HG03565 (cell line): ENCODE data around the gene TCEA2.
"Not testable (repeated sequence)": the region's sequence is repeated elsewhere in the genome, so short reads cannot be mapped to it uniquely, and the experiment has no call there.

Source experiments
- ATAC-seq: cut with Tn5 transposase; IDR thresholded peaks from one replicate; pipeline ENCODE4 v1.9.1; 2021; ENCODE audit warnings: mild to moderate bottlenecking, moderate library complexity; ENCODE audit not compliant: unreplicated experiment

TCEA2 gene

DNA sequence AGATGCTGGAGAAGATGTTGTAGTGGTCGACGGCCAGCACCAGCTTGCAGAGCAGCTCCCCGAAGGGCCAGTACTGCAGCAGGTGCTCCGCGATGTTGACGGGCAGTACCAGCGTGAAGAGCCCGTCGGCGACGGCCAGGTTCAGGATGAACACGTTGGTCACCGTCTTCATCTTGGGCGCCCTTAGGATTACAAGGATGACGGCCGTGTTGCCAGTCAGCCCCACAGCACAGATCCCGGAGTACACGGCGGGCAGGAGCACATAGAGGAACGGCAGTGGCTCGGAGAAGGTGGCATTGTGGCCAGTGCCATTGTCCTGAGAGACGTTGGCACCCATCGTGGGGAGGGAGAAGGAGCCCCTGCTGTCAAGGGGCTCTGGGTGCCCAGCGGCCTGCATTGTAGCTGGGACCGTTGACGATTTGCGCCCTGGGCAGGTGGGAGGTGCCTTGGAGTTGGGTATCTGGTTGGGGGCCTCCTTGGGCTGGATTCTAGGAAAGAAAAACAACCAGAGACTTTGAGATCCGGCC, 43.5 kb downstream of the TCEA2 start:
- no peak for ATAC-seq

DNA sequence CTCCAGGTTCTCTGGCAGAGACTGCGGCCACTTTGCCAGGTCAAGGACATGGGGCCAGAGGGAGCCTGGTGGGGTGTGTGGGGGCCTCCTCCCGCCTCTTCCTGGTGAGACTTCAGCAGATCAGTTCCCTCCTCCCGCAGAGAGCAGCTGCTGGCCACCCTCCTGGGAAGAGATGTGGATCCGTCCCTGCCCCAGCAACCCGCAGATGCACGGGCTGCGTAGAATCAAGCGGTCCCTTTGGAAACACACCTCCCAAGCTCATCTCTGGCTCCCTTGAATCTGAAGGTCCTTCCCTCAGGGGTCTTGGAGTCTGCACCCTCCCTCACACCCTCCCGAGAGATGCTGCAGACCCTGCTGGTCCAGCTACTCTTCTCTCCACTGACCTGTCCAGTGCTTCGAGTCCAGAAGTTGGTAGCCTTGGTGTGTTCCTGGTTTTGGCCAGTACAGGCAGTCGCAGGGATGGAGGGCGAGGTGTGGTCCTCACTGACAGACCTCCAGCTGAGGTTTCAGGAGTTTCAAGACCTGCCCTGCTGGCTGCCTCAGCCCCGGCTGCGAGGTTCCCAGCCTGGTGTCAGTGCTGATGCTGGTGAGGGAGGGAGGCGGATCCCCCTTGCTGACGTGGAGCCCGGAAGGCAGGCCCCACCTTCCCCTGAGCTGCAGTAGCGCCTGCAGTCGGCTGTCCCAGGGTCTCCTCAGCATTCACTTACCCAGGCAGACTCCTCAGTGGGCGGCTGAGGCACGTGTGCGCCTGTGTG, 44.2 kb downstream of the TCEA2 start, which contains the start of gene NPBWR2:
Gene NPBWR2 (minus strand): TSS at position 585 of the 755 bp plus-strand sequence. CDS start 734 bp downstream, outside the sequence.
- ATAC-seq = no peak

DNA sequence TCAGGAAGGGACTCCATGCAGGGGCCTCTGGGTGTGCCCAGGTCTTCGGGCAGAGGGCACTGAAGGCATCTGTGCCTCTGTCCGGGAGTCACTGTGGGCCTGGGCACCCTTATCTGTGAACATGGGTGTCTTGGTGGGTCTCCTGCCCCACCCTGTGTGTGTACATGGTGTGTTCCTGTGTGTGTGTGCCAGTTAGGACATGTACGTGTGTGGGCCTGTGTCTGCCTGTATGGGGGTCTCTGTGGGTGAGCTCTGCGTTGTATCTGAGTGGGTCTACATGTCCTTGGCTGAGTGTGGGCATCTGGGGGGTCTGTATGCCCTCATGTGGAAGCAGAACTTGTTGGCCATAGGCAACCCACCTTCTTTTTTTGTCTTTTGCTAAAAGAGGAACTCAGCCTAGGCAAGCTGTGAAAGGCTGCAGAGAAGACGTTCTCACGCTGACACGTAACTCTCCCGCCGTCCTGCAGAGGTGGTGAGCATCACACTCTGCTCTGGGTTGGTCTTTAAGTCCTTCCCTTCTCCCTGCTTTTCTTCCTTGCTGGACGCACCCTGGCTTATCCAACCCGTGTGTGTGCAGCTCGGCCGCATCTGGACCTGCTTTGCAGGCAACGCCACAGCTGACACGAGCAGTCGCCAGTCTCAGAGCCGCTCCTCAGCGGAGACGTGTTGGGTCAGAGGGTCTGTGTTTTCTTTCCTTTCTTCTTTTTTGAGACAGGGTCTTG, 44.9 kb downstream of the TCEA2 start:
- no peak for ATAC-seq

DNA sequence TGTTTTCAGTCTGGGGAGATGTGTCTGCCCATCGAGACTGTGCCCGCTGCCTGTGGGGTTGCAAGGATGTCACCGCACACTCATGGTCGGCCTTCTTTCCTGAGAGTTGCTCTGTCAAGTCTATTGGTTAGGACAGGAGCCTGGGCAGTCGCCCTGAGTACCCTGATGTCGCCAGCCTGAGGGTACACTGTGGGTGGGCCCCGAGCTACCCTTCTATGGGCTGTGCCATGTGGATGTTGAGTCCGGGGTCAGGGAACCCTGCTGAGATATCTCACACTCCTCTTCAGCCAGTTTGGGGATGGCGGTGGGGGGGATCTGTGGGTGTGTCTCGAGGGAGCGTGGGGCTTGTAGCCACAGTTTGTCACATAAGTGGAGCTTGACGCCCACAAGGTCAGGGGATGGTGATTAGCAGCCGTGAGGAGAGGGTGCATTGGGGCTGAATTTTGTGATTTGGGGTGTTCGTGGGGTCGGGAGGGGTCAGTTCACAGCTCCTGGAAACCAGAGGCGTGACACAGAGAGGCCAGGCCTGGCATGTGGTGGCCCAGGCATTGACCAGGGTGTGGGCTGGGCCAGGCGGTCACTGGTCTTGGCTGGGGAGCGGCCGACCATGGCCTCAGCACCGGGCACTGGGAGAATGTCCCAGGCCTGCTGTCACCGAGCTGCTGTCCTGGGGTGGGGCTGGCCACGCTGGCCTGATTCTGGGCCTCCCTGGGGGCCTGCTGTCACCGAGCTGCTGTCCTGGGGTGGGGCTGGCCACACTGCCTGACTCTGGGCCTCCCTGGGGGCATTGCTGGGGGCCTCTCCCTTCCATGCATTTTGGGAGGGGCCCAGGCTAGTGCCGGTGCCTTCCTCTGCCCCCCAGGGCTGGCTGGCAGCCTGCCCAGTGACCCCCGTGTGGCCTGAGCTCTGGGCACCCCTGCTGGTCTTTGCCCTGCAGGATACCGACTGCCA, 46.0 kb downstream of the TCEA2 start:
- no peak for ATAC-seq

DNA sequence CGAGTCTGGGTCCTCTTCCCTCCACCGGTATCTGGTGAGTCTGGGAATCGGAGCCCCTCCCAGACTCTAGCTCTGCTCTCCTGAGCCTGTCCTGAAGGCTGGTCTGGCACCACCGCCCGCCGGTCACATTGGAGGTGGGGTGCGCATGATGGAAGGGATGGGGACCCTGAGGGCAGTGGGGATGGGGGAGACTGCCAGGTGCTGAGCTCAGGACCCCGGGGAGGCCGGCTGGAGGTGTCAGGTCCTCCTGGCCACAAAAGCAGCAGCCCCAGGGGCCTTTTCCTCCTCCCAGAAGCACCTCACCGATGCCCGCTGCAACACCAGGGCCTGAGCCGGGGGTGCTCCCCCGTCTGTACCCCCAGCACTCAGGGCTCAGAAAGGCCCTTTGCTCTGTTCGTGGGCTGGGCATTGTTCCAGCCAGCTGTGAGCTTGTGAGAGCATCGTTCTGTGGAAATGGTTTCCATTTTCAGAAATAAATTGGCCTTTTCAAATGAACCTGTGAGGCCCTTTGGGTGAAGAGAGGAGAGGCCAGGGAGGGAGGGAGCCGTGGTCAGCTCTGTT, 46.9 kb downstream of the TCEA2 start:
- no peak for ATAC-seq

DNA sequence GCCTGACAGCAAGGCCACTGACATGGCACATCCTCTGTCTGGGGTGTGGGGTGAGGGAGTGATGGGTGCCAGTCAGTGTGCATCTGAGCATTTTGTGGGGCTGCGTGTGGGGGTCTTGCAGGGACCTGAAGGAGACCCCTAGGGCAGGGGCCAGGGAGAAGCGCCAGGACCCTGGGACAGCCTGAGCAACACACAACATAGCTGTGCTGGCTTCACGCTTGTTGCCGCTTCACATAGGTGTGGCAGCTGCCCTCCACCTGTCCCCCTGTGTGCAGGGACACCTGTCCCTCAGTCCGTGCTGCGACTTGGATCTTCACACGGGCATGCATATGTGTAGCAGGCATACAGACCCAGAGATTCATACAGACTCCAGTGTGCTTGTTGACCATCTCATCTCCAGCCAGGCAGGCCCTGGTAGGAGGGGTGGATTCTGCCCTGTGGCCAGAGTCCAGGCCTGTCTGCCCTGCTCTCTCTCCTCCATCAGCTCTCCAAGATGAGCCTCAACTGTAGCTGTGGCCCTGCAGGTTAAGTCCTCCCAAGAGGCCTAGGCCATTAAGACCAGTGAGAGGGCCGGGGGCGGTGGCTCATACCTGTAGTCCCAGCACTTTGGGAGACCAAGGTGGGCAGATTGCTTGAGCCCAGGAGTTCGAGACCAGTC, 47.5 kb downstream of the TCEA2 start:
- no peak for ATAC-seq

DNA sequence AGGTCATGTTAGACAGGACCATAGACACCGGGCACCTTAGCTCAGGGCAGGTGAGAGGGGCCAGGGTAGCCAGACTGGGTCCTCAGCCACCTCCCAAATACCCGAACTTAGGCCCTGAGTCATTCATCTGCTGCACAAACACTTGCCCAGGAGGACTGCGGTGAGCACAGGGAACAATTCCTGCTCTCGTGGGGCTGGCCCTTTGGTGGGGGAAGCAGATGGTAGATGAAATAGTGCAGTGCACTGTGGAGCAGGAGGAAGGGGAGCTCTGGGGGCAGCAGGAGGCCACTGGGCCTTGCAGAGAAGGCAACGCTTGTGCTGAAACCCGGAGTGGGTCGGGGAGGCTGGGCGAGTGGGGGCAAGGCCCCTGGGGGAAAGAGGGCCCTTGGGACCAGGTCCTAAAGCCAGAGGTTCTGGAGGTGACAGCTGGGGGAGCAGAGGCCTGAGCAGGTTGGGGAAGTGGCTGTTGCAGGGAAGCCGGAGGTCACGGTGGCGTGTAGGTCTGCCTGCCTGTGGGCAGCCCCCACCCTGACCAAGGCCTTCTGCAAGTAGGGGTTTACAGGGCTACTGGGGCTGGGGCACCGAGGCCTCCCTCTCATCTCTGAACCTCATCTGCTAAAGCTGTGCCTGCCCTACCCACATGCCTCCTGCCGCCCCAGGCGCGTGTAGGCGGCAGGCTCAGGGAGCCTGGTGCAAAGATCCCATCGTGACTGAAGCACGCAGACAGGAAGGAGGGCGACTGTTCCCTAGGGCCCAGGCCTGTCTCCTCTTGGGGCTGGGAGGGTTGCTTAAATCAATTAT, 49.0 kb downstream of the TCEA2 start:
- ATAC-seq = no peak

DNA sequence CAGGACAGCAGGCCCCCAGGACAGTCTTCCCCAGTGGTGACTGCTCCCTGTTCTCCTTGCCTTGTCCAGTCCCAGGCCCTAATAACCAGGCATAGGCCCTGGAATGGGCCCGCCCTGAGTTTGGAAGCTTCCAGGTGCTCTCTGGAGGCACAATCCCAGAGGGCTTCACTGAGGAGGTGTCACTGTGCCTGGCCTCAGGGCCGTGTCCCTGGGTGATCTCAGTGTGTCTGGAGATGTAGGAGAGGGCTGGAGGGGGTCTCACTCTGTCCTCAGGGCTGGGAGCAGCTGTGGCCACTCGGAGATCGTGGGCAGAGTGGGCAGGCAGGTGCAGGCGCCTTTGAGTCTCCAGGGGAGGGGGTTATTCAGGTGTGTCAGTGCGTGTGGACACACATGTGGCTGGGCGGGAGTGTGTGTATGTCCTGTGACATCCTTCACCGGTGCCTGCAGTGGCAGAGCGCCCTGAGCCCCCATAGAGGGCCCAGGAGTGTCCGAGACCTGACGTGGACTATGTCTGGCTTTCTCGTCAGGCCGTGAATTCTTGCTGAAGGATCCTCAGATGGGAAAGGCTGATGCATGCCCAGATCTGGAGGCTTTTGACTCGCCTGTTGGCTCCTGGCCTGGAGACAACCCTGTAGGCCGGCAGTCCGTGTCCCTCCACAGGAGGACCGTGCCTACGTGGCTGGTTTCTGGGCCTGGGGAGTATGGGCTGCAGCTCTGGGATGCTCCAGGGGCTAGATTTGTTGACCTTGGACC, 49.9 kb downstream of the TCEA2 start:
- ATAC-seq = no peak

DNA sequence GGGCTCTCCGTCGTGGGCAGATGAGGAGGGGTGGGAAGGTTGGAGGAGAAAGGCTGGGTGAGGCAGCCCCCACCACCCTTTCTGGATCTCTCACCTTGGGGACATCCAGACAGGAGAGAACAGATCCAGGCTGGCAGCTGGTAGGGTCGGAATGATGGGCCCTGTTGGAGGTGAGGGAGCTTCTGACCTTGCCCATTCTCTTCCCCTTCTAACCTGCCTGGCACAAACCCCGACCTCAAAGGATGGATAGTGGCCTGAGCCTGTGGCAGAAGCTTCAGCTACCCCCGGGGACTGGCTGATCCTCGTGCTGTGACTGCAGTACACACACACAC, 50.4 kb downstream of the TCEA2 start:
- no peak for ATAC-seq

DNA sequence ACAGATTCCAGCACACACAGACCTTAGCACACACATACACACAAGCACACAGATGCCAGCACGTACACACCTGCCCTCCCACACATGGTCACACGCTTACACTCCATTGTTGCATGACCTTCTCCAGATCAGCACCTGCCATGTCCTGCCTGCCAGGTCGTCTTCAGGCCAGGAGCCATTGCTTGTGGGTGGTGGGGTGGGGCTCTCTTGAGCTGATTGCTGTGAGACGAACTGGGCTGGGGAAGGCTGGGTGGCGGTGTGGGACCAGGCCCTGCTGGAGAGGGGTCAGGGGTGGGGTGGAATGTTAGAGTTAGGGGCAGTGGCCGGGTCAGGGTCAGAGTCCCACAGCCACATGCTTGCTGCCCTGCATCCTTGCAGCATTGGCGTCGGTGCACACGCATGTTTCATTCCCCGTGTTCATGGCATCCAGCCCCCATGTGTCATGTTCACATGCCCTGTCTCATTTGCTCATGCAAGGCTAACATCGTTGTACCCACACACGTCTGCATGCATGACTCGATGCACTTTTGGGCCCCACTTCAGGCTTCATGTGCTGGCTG, 50.9 kb downstream of the TCEA2 start:
- no peak for ATAC-seq

DNA sequence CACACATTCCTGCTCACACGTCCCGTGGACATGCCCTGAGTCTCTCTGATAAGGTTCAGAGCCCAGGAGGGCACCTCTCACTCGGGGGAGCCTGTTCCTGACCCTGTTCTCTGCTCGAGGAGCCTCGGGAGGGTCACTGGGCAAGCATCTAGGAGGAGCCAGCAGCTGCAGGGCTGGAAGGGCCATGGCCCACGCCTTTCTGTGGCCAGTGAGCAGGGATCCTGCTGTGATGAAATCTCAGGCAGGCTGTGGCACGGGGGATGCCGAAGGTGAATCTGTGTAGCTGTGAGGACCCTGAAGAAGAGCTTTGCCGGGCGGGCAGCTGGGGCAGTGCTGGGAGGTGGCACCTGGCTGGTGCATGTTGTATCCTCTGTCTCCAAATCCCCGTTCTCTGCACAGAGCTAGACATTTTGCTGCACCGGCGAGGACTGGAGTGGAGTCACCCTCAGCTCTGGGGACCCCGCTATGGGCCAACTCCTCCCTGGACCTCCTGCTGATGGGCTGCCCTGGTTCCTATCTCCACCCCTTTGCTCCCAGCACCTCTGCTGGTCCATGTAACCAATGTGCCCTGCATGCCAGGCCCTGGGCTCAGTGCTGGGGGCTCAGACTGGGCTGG, 51.5 kb downstream of the TCEA2 start:
- ATAC-seq = no peak

DNA sequence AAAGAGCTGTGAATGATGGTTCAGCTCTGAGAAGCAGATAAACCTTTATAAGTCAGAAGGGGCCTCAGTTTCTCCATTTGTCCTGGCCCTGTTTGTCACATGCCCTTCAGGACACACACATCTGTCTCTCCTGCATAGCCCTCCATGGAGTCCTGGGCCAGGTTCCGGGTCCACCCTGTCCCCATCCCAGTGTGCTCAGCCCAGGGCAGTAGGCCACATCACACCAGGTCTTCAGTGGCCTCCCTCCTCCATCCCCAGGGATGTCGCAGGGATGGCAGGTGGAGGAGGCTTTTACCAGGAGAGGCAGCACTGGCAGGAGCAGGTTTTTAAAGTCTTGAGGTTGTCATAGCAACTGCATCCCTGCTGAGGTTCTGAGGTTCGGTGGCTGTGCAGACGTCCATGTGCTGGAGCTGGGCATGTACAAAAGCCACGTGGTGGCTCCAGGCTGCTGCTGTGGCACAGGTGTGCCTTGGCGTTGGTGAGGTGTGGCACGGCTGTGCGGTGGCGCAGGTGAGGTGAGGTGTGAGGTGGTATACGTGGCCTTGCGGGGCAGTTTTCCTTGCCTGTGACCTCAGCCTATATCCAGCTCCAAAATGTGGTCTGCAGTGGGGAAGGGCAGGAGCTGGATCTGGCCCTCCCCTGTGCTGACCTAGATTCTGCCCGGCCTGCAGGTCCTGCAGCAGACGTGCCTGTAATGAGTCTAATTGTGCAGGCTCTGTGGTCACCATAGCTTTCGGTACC, 52.3 kb downstream of the TCEA2 start:
- ATAC-seq = no peak

DNA sequence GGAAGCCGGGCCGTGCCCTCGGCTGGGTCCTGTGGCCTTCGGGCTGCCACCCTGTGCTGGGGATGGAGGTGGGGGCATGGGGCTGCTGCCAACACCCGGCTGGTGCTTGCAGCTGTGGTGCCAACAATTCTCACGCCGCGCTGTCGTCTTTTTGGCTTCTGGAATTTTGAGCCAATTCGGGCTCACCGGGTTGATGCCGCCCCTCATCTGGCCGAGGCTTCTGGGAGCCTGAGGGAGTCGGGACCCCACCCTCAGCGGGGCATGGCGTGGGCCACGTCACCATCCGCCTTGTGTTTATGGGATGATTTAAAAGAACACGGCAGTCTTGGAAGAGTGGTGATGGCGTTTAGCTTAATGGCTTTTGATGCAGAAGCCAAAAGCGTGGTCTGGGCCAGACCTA, 53.0 kb downstream of the TCEA2 start:
- ATAC-seq = no peak

DNA sequence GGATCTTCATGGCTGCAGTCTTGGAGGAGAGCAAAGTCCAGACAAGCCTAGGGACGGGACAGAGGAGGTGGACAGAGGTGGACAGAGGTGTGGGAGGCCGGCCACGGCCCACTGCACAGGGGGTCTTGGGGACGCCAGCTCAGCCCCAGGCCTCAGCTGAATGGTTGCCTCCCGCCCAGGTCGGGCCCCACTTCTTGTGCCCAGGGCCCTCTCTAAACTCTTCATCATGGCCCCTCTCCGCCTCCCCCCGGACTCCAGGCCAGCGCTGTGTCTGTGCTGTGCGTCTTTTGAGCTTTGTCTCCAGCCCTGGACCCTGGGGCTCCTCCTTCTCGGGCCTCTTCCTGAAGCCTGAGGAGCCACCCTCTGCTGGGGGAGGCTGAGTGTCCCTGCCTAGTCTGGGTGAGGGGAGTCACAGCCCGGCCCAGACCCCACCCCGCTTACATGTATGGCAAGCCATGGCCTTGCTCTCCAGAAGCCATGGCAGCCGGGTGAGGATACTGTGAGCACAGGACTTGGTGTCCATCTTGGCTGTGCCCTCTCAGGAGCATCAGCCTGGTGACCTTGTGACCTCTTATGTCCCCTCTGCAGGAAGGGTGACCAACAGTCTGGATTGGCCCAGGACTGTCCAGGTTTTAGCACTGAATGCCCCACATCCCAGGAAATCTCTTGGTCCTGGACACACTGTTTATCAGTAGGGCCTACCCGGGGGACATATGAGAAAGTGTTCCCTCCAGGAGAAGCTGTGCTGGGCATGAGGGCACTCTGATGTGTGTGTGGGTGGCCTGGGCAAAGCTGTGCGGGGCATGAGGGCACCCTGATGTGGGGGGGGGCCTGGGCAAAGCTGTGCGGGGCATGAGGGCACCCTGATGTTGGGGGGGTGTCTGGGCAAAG, 53.8 kb downstream of the TCEA2 start:
- ATAC-seq = no peak

DNA sequence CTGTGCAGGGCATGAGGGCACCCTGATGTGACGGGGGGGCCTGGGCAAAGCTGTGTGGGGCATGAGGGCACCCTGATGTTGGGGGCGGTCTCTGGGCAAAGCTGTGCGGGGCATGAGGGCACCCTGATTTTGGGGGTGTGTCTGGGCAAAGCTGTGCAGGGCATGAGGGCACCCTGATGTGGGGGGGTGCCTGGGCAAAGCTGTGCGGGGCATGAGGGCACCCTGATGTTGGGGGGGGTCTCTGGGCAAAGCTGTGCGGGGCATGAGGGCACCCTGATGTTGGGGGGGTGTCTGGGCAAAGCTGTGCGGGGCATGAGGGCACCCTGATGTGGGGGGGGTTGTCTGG, 54.4 kb downstream of the TCEA2 start:
- not testable (repeated sequence) for ATAC-seq

DNA sequence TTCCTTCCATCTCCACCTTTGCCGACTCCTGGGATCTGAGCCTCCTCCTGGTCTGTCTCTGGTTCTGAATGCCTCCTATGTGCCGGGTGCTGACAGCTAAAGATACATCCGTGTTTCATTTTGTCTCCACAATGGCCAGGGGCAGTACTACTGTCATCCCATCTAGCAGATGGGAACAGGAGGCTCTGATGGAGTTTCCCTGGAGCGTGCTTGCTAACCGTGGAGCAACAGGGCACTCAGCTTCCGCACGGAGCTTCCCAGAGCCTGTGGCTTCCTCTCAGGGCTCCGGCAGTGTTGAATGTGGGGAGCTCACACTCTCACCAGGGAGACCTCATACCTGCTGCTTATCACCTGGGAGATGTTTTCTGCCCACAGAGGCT, 56.3 kb downstream of the TCEA2 start:
- ATAC-seq = no peak
